LNCAP (cell line): ENCODE data around the gene SLC22A23.

Experiments
- CTCF ChIP-seq: fragments of 450-650 bp; IDR thresholded peaks from 2 replicates; pipeline ENCODE4 v1.5.1; 2017; ENCODE audit warnings: mild to moderate bottlenecking

SLC22A23 gene

GRCh38 chr6:3449321-3449720 lies 7.5 kb downstream of the SLC22A23 start:
- no peak for TF ChIP-seq CTCF

GRCh38 chr6:3447005-3447404 lies 9.8 kb downstream of the SLC22A23 start:
- TF ChIP-seq CTCF: no peak

- TF ChIP-seq CTCF: no peak
These were observed 10.7 kb downstream of the SLC22A23 start for GRCh38 chr6:3446184-3446583.

- no peak for TF ChIP-seq CTCF
These were observed 12.4 kb downstream of the SLC22A23 start for GRCh38 chr6:3444276-3445088.

- TF ChIP-seq CTCF: no peak
These were observed 13.7 kb downstream of the SLC22A23 start for GRCh38 chr6:3443221-3443515.

GRCh38 chr6:3442431-3443220 lies 14.2 kb downstream of the SLC22A23 start:
- TF ChIP-seq CTCF: no peak

- TF ChIP-seq CTCF: no peak
These were observed 15.9 kb downstream of the SLC22A23 start for GRCh38 chr6:3440911-3441310.
